ENCODE results near the gene IER5L. TPM values are rescaled to one million over a fixed set of nuclear protein-coding genes. Genes with fewer than 3 reads are reported as not detected.

Gene IER5L
- total and polyA plus RNA-seq, 9 of the 15 experiments (the other 6 are each of a cell fraction or from before 2014, with no cell fraction given), result 0.14 to 11.9 (median 0.52) TPM

DNA sequence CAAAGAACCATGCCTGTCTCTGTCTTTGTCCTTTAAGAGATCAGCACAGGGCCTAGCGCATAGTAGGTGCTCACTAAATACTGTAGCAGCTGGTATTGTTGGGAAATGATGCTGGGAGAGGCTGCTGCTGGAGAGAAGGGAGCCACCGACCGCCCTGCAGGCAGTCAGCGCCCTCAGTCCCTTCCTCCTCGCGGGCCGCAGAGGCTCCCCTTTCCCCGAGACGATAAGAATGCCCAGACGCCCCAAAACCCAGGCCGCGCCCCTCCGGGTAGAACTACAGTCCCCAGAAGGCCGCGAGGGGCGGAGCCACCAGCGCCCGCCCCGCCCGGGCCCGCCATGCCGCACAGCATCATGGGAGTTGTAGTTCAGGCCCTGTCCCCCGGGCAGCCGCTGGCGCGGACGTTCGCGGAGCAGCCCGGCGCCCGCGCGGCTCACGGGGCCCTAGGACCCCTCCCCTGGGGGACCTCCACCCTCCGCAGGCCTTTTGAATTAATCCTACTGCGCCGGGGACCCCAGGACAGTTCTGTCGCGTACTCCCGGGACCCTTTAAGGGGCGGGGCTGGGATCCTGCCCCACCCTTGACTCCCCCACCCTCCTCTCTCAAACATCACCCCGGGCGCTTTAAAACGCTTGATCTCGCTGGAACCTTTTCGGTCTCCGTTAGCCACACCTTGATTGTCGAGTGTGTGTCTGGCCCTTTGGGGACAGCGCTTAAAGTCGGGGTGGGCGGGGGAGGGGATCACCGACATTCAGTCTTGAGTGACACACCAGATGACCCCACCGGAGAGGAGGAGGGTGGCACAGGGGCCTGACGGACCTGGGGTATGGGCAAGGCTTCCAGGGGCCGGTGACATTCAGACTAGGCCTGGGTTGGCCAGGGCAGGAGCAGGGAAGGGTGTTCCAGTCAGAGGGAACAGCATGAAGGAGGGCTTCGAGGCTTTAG lies 24.8 kb upstream of the IER5L start (continued):
- TF ChIP-seq, protein P1, sequence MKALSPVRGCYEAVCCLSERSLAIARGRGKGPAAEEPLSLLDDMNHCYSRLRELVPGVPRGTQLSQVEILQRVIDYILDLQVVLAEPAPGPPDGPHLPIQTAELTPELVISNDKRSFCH (CRISPR knock-in tag; IDR thresholded peaks at IDR 0.05), result no peak
- TF ChIP-seq, protein P1 (tag; IDR thresholded peaks at IDR 0.05), result peak; percentile 67
- TF ChIP-seq PCBP2 (IDR thresholded peaks at IDR 0.05; ENCODE audit: low read depth, low read length, poor library complexity, severe bottlenecking), result no peak
- peak; percentile 42 for TF ChIP-seq CHD4 (IDR thresholded peaks at IDR 0.05; ENCODE audit: insufficient read depth, insufficient replicate concordance, low read depth, low read length, poor library complexity, severe bottlenecking)
- TF ChIP-seq MAFG (tag; conservative IDR thresholded peaks at IDR 0.05), result no peak
- TF ChIP-seq, protein P2, sequence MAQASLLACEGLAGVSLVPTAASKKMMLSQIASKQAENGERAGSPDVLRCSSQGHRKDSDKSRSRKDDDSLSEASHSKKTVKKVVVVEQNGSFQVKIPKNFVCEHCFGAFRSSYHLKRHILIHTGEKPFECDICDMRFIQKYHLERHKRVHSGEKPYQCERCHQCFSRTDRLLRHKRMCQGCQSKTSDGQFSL (CRISPR knock-in tag; IDR thresholded peaks at IDR 0.05), result no peak
- TF ChIP-seq, protein P2 (tag; IDR thresholded peaks at IDR 0.05), result 0 out of 4 replicates have a peak, but pooled peaks of 1 of the 2 experiments have one; percentile 58
- peak; percentile 10 for TF ChIP-seq SAP30 (IDR thresholded peaks at IDR 0.05; ENCODE audit: borderline replicate concordance, insufficient read depth, low read depth, low read length, poor library complexity, severe bottlenecking)
- TF ChIP-seq, protein P3, sequence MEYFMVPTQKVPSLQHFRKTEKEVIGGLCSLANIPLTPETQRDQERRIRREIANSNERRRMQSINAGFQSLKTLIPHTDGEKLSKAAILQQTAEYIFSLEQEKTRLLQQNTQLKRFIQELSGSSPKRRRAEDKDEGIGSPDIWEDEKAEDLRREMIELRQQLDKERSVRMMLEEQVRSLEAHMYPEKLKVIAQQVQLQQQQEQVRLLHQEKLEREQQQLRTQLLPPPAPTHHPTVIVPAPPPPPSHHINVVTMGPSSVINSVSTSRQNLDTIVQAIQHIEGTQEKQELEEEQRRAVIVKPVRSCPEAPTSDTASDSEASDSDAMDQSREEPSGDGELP (CRISPR knock-in tag; IDR thresholded peaks at IDR 0.05; ENCODE audit: borderline replicate concordance), result peak; percentile 69
- peak; percentile 79 for TF ChIP-seq GABPB1 (CRISPR knock-in tag; IDR thresholded peaks at IDR 0.05)
- TF ChIP-seq, protein P4, sequence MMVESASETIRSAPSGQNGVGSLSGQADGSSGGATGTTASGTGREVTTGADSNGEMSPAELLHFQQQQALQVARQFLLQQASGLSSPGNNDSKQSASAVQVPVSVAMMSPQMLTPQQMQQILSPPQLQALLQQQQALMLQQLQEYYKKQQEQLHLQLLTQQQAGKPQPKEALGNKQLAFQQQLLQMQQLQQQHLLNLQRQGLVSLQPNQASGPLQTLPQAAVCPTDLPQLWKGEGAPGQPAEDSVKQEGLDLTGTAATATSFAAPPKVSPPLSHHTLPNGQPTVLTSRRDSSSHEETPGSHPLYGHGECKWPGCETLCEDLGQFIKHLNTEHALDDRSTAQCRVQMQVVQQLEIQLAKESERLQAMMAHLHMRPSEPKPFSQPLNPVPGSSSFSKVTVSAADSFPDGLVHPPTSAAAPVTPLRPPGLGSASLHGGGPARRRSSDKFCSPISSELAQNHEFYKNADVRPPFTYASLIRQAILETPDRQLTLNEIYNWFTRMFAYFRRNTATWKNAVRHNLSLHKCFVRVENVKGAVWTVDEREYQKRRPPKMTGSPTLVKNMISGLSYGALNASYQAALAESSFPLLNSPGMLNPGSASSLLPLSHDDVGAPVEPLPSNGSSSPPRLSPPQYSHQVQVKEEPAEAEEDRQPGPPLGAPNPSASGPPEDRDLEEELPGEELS (CRISPR knock-in tag; IDR thresholded peaks at IDR 0.05; ENCODE audit: borderline replicate concordance), result no peak
- TF ChIP-seq TBP (optimal IDR thresholded peaks at IDR 0.05; ENCODE audit: low read depth, low read length), result no peak
- no peak for TF ChIP-seq BMI1 (IDR thresholded peaks at IDR 0.05; ENCODE audit: low read length)
- no peak for TF ChIP-seq EZH2 (IDR thresholded peaks at IDR 0.05; ENCODE audit: borderline replicate concordance, low read depth, low read length)
- peak; percentile 97 to 98 for TF ChIP-seq SIX5 (IDR thresholded peaks at IDR 0.05; ENCODE audit: borderline replicate concordance in 1 of 2, insufficient read depth in 1 of 2, low read depth in 1 of 2, low read length in 2 of 2)
- no peak for TF ChIP-seq TAF7 (tag; IDR thresholded peaks at IDR 0.05)
- no peak for TF ChIP-seq POLR2AphosphoS5 (IDR thresholded peaks at IDR 0.05; ENCODE audit: control insufficient read depth, insufficient read depth, low read depth, low read length)
- TF ChIP-seq, protein P5, sequence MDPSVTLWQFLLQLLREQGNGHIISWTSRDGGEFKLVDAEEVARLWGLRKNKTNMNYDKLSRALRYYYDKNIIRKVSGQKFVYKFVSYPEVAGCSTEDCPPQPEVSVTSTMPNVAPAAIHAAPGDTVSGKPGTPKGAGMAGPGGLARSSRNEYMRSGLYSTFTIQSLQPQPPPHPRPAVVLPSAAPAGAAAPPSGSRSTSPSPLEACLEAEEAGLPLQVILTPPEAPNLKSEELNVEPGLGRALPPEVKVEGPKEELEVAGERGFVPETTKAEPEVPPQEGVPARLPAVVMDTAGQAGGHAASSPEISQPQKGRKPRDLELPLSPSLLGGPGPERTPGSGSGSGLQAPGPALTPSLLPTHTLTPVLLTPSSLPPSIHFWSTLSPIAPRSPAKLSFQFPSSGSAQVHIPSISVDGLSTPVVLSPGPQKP (CRISPR knock-in tag; IDR thresholded peaks at IDR 0.05), result no peak
- TF ChIP-seq SMAD1 (IDR thresholded peaks at IDR 0.05; ENCODE audit: low read depth, low read length, partially characterized antibody), result no peak
- TF ChIP-seq ZNF121 (CRISPR knock-in tag; conservative IDR thresholded peaks at IDR 0.05), result no peak

All from K562 (cell line).